ENCODE measurements around the gene XRCC4. TPM values are rescaled to one million over a fixed set of nuclear protein-coding genes. Genes with fewer than 3 reads are reported as not detected.

Gene XRCC4
- total RNA-seq, 1 experiment from 2014 or later, result 7.1 TPM

DNA sequence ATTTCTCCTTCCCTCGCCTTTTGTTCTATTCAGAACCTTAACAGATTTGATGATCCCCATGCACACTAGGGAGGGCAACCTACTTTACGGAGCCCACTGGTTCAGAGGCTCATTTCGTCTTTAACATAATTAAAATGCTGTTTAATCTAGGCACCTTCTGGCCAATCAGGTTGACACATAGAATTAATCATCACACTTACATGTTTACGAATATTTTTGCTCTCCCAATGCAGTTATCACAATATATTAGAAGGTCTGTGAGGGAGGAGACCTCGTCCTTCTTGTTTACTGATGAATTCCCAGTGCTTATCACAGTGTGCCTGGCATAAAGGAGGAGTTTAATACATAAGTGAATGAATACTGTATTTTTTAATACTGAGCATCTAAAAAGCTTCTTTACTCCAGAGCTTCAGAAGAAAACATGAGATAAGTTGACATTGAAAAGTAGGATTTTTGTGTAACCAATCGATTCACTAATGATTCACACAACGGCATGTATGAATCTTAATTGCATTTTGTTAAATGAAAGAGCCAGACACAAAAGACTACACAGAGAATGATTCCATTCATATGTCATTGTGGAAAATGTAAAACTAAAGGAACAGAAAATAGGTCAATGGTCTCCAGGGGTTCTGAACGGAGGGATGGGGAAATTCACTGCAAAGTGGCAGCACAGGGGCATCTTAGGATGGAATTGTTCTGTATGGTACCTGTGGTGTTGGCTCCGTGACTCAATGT, 315.6 kb downstream of the XRCC4 start:
- H3K4me1 Mint-ChIP-seq (ENCODE audit: insufficient read depth, unreplicated experiment), result no peaks in the 10 kb centered on the region
- no peaks in the 10 kb centered on the region for H3K36me3 Mint-ChIP-seq (ENCODE audit: insufficient read depth, unreplicated experiment)
- intact Hi-C loops (cut with micrococcal nuclease), result no loop called here
- H3K4me3 Mint-ChIP-seq (ENCODE audit: unreplicated experiment), result no peak overlapping the region
- no peak for DNase-seq (ENCODE audit: unreplicated experiment)
- no peaks in the 10 kb centered on the region for H3K9me3 Mint-ChIP-seq (ENCODE audit: unreplicated experiment)
- H3K27ac Mint-ChIP-seq (ENCODE audit: low read depth, unreplicated experiment), result no peak overlapping the region
- TF ChIP-seq, protein P1, sequence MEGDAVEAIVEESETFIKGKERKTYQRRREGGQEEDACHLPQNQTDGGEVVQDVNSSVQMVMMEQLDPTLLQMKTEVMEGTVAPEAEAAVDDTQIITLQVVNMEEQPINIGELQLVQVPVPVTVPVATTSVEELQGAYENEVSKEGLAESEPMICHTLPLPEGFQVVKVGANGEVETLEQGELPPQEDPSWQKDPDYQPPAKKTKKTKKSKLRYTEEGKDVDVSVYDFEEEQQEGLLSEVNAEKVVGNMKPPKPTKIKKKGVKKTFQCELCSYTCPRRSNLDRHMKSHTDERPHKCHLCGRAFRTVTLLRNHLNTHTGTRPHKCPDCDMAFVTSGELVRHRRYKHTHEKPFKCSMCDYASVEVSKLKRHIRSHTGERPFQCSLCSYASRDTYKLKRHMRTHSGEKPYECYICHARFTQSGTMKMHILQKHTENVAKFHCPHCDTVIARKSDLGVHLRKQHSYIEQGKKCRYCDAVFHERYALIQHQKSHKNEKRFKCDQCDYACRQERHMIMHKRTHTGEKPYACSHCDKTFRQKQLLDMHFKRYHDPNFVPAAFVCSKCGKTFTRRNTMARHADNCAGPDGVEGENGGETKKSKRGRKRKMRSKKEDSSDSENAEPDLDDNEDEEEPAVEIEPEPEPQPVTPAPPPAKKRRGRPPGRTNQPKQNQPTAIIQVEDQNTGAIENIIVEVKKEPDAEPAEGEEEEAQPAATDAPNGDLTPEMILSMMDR (IDR thresholded peaks at IDR 0.05; ENCODE audit: unreplicated experiment), result no peak
- ChIA-PET POLR2A (no interaction called here), CTCF (interaction anchor here (0.7 kb wide), 1 partner anchor 31 kb away, joined by 3 read pairs; no protein-coding TSS in a partner anchor)
- BruUV-seq (replicated peaks), result no TSS peak
- H3K27me3 Mint-ChIP-seq (ENCODE audit: insufficient read depth, unreplicated experiment), result no peaks in the 10 kb centered on the region

DNA sequence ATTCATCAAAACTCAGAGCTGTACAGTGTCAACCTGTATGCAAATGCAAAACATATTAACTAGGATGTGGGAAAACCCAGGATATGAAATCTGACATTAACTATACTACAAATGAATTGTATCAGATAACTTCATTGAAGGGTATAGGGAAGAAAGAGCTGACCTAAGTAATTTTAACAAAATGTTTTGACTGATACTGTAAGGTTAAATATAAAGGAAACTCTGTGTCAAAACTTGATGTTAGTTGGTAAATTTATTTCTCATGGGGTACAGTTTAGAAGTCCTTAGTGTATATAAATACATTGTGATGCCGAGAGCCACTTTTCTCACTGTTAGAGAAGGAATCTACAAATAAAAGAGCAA, 316.1 kb downstream of the XRCC4 start:
- no peak overlapping the region for H3K4me3 Mint-ChIP-seq (ENCODE audit: unreplicated experiment)
- no peak for DNase-seq (ENCODE audit: unreplicated experiment)
- H3K27me3 Mint-ChIP-seq (ENCODE audit: insufficient read depth, unreplicated experiment), result no peaks in the 10 kb centered on the region
- H3K9me3 Mint-ChIP-seq (ENCODE audit: unreplicated experiment), result no peaks in the 10 kb centered on the region
- no peak overlapping the region for H3K27ac Mint-ChIP-seq (ENCODE audit: low read depth, unreplicated experiment)
- no TSS peak for BruUV-seq (replicated peaks)
- no peaks in the 10 kb centered on the region for H3K4me1 Mint-ChIP-seq (ENCODE audit: insufficient read depth, unreplicated experiment)
- no peaks in the 10 kb centered on the region for H3K36me3 Mint-ChIP-seq (ENCODE audit: insufficient read depth, unreplicated experiment)
- intact Hi-C loops (cut with micrococcal nuclease), result no loop called here
- POLR2A ChIA-PET, result interaction anchor here (0.6 kb wide), 1 partner anchor 138 kb away, joined by 3 read pairs; no protein-coding TSS in a partner anchor
- TF ChIP-seq, protein P1 (IDR thresholded peaks at IDR 0.05; ENCODE audit: unreplicated experiment), result no peak
- CTCF ChIA-PET, result interaction anchor here (0.7 kb wide), 1 partner anchor 30 kb away, joined by 3 read pairs; no protein-coding TSS in a partner anchor

DNA sequence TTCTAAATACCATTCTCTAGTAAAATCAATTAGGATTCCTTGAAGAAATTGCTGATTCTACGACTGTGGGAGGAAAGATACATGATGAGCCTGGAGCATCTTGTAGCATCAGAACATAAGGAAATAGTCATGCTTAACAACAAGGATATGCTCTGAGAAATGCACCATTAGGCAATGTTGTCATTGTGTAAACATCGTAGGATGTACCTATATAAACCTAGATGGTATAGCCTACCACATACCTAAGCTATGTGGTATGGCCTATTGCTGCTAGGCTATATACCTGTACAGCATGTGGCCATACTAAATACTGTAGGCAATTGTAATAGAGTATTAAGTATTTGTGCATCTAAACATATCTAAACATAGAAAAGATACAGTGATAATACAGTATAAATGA, 316.8 kb downstream of the XRCC4 start:
- intact Hi-C loops (cut with micrococcal nuclease), result no loop called here
- no peaks in the 10 kb centered on the region for H3K4me1 Mint-ChIP-seq (ENCODE audit: insufficient read depth, unreplicated experiment)
- H3K36me3 Mint-ChIP-seq (ENCODE audit: insufficient read depth, unreplicated experiment), result no peaks in the 10 kb centered on the region
- no peaks in the 10 kb centered on the region for H3K9me3 Mint-ChIP-seq (ENCODE audit: unreplicated experiment)
- POLR2A ChIA-PET, result interaction anchor here (0.6 kb wide), 1 partner anchor 139 kb away, joined by 3 read pairs; no protein-coding TSS in a partner anchor
- H3K4me3 Mint-ChIP-seq (ENCODE audit: unreplicated experiment), result no peak overlapping the region
- no peak overlapping the region for H3K27ac Mint-ChIP-seq (ENCODE audit: low read depth, unreplicated experiment)
- BruUV-seq (replicated peaks), result no TSS peak
- H3K27me3 Mint-ChIP-seq (ENCODE audit: insufficient read depth, unreplicated experiment), result no peaks in the 10 kb centered on the region
- TF ChIP-seq, protein P1 (IDR thresholded peaks at IDR 0.05; ENCODE audit: unreplicated experiment), result no peak
- DNase-seq (ENCODE audit: unreplicated experiment), result no peak
- CTCF ChIA-PET, result interaction anchor here (1.0 kb wide), 1 partner anchor 9 kb away, joined by 3 read pairs; no protein-coding TSS in a partner anchor

DNA sequence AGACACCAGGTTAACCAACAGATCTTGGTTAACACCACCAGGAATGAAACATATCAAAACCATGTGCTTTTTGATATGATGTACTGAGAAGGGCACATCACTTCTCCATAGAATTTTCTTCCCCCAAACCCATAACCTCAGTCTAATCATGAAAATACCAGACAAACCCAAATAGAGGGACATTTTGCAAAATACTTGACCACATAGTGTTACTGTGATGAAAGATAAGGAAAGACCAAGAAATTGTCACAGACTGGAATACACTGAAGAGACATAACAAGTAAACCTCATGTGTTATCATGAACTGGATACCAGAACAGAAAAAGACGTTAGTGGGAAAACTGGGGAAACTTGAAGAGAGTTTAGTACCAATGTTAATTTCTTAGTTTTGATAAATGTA, 319.3 kb downstream of the XRCC4 start:
- no peaks in the 10 kb centered on the region for H3K4me1 Mint-ChIP-seq (ENCODE audit: insufficient read depth, unreplicated experiment)
- intact Hi-C loops (cut with micrococcal nuclease), result no loop called here
- TF ChIP-seq, protein P1 (IDR thresholded peaks at IDR 0.05; ENCODE audit: unreplicated experiment), result no peak
- POLR2A ChIA-PET, result no interaction called here
- DNase-seq (ENCODE audit: unreplicated experiment), result no peak
- no TSS peak for BruUV-seq (replicated peaks)
- H3K9me3 Mint-ChIP-seq (ENCODE audit: unreplicated experiment), result no peaks in the 10 kb centered on the region
- CTCF ChIA-PET, result no interaction called here
- H3K27ac Mint-ChIP-seq (ENCODE audit: low read depth, unreplicated experiment), result no peak overlapping the region
- H3K4me3 Mint-ChIP-seq (ENCODE audit: unreplicated experiment), result no peak overlapping the region
- H3K36me3 Mint-ChIP-seq (ENCODE audit: insufficient read depth, unreplicated experiment), result no peaks in the 10 kb centered on the region
- no peaks in the 10 kb centered on the region for H3K27me3 Mint-ChIP-seq (ENCODE audit: insufficient read depth, unreplicated experiment)

All from MCF 10A (cell line).